ENCODE data around the gene TBCEL.

DNA sequence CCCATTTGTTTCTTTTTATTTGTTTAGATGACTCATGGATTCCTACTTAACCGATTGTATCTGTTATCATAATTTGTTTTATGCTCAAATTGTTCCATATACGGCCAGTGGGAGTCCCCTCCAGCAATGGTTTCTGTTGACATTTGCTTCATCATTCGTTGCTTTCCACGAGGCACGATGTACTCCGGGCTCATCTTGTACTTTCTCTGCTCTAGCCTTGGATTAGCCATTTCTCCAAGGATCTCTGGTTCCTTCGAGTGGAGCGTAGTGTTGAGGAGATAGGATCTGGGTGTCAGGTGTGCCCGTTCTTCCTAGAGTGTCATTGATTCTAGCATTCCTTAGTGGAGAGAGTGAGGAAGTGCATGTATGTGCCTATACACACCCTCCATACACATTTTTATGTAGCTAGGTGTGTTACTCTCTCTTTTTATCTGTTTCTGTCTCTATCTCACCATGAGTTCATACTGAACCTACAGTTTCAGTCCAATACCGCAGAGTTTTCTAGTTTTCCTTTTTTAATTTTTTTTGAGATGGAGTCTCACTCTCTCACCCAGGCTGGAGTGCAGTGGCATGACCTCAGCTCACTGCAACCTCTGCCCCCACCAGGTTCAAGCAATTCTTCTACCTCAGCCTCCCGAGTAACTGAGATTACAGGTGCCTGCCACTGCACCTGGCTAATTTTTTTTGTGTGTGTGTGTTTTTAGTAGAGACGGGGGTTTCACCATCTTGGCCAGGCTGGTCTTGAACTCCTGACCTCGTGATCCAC, 108.5 kb downstream of the TBCEL start:
- TF ChIP-seq, protein P1, sequence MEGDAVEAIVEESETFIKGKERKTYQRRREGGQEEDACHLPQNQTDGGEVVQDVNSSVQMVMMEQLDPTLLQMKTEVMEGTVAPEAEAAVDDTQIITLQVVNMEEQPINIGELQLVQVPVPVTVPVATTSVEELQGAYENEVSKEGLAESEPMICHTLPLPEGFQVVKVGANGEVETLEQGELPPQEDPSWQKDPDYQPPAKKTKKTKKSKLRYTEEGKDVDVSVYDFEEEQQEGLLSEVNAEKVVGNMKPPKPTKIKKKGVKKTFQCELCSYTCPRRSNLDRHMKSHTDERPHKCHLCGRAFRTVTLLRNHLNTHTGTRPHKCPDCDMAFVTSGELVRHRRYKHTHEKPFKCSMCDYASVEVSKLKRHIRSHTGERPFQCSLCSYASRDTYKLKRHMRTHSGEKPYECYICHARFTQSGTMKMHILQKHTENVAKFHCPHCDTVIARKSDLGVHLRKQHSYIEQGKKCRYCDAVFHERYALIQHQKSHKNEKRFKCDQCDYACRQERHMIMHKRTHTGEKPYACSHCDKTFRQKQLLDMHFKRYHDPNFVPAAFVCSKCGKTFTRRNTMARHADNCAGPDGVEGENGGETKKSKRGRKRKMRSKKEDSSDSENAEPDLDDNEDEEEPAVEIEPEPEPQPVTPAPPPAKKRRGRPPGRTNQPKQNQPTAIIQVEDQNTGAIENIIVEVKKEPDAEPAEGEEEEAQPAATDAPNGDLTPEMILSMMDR (IDR thresholded peaks at IDR 0.05): no peak
- TF ChIP-seq POLR2AphosphoS5 (IDR thresholded peaks at IDR 0.05; ENCODE audit: low read depth, low read length) (no peak), TCF7L2 (IDR thresholded peaks at IDR 0.05; ENCODE audit: low read depth, low read length) (no peak)
- TF ChIP-seq, protein P2, sequence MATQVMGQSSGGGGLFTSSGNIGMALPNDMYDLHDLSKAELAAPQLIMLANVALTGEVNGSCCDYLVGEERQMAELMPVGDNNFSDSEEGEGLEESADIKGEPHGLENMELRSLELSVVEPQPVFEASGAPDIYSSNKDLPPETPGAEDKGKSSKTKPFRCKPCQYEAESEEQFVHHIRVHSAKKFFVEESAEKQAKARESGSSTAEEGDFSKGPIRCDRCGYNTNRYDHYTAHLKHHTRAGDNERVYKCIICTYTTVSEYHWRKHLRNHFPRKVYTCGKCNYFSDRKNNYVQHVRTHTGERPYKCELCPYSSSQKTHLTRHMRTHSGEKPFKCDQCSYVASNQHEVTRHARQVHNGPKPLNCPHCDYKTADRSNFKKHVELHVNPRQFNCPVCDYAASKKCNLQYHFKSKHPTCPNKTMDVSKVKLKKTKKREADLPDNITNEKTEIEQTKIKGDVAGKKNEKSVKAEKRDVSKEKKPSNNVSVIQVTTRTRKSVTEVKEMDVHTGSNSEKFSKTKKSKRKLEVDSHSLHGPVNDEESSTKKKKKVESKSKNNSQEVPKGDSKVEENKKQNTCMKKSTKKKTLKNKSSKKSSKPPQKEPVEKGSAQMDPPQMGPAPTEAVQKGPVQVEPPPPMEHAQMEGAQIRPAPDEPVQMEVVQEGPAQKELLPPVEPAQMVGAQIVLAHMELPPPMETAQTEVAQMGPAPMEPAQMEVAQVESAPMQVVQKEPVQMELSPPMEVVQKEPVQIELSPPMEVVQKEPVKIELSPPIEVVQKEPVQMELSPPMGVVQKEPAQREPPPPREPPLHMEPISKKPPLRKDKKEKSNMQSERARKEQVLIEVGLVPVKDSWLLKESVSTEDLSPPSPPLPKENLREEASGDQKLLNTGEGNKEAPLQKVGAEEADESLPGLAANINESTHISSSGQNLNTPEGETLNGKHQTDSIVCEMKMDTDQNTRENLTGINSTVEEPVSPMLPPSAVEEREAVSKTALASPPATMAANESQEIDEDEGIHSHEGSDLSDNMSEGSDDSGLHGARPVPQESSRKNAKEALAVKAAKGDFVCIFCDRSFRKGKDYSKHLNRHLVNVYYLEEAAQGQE (IDR thresholded peaks at IDR 0.05; ENCODE audit: insufficient read depth in 1 of 2, low read depth in 2 of 2, low read length in 1 of 2): no peak

All from Panc1 (cell line).